Fibroblast of pulmonary artery (primary cell): ENCODE measurements around the gene RNF7.

ENCODE experiments used
- DNase-seq: peaks from one replicate; pipeline ENCODE4 v3.0.0-alpha.2; 2010; ENCODE audit warnings: low read depth
- H3K4me3 ChIP-seq: replicated peaks from 2 replicates; pipeline ENCODE4 v1.5.1; 2011; ENCODE audit warnings: low read depth, mild to moderate bottlenecking, control low read depth, low read length, moderate library complexity
- CTCF ChIP-seq: IDR thresholded peaks from 2 replicates; pipeline ENCODE4 v1.5.1; 2011; ENCODE audit warnings: mild to moderate bottlenecking, control low read depth, low read length, inconsistent platforms; ENCODE audit errors: missing control alignments

The RNF7 gene

DNA sequence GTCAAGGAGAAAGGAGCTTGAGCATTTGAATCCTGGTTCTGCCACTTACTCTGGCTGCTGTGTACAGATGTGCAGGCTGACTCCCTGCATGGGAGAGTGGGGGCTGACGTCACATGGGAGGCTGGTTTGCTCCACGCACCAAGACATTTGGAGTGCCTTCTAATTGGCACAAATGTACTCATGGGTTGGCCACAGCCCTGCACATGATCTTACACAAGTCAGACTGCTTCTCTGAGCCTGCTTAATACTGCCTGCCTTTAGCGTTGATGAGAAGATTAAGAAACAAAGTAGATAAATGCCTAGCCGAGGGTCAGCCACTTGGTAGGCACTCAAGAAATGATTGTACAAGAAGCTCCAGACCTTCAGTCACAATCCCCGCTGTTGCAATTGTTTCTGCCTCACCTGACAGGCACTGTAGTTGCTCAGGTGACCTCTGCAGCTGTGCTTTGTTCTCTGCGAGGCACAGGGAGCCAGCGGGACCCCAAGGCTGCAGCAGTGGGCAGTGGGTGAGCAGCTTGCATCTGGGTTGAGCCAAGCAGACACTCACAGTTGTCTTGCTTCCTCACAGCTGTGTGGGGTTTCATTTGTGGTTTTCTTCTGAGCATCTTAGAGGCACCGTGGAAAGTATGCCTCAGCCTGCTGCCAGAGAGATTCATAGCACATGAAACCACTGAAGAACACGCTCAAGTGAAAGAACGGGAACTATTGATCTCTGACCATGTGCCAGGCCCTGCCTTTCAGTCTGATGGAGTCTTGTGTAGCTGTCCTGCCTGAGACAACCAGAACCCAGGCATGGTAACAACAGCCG lies 58.2 kb downstream of the RNF7 start:
- no peak overlapping the region for H3K4me3 ChIP-seq
- DNase-seq: peak; percentile 16
- no peak for TF ChIP-seq CTCF
